ENCODE results near the gene SLC8A2. TPM values are rescaled to one million over a fixed set of nuclear protein-coding genes. Genes with fewer than 3 reads are reported as not detected.

The SLC8A2 gene
- total and polyA plus RNA-seq, 2 of the 8 experiments (the other 6 are each of a cell fraction or from before 2014, with no cell fraction given), result 7.3 to 12.4 TPM

DNA sequence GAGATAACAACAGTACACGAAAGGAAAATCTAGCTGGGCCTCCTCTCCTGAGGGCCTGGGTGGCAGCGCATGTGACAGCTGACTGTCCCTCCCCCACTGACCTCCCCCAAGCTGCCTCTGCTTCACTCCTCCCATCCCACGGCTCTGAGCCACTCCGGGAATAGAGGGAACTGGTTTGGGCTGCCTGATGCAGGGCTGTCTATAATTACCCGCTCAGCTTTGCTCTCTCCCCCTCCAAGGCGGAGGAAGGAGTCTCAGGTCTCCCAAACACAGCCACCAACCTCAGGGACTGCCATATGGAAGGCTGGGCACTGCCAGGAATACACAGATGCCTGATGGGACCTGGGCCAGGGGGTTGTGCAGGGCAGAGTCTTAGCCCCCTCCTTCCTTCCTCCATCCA is 35.3 kb upstream of the SLC8A2 start:
- H3K4ac ChIP-seq (replicated peaks; ENCODE audit: insufficient read length, low read depth, low read length), result no peak overlapping the region
- peaks cover 0 to 8% (median under 1%) of the 10 kb centered on the region in 4 experiments; a peak in 4 of 7 replicates for H3K4me1 ChIP-seq (replicated peaks in 1 of 4; ENCODE audit: control insufficient read depth in 3 of 4, insufficient read depth in 4 of 4, low read length in 3 of 4)
- H2AFZ ChIP-seq (ENCODE audit: low read length), result no peak overlapping the region
- no peaks in the 10 kb centered on the region for H3K36me3 ChIP-seq (ENCODE audit: control insufficient read depth in 2 of 4, insufficient read depth in 4 of 4, low read length in 3 of 4)
- peak overlapping the region; percentile 52; the same call in 1 of the 2 replicates for H4K8ac ChIP-seq (ENCODE audit: extremely low read depth, insufficient read depth, low read length)
- ChIA-PET POLR2A (ENCODE audit: partially characterized antibody) (interaction anchor here (0.8 to 5.0 kb wide), 5 partner anchors 9 to 22 kb away, joined by 3 to 17 read pairs (median 4); partner anchors contain the start of gene KPTN), CTCF (ENCODE audit: partially characterized antibody) (interaction anchor here (0.6 to 2.5 kb wide), 9 partner anchors 11 to 201 kb away, joined by 3 to 10 read pairs (median 3); partner anchors contain the start of gene KPTN)
- H4K91ac ChIP-seq (replicated peaks; ENCODE audit: insufficient read length, low read length), result no peak overlapping the region
- H3K4me3 ChIP-seq (ENCODE audit: extremely low read depth in 1 of 4, insufficient read depth in 2 of 4, low read depth in 3 of 4, low read length in 4 of 4), result no peak overlapping the region
- DNase-seq (ENCODE audit: low read depth in 1 of 2, low spot score in 2 of 2), result no peak
- no peak overlapping the region for H2BK120ac ChIP-seq (replicated peaks; ENCODE audit: low read depth, low read length)
- no peak overlapping the region for H2BK15ac ChIP-seq (ENCODE audit: low read length)
- no peak overlapping the region for H4K5ac ChIP-seq (ENCODE audit: insufficient read length, low read depth, low read length)
- peaks cover 24% of the 10 kb centered on the region for H3K79me1 ChIP-seq (ENCODE audit: low read depth, low read length)
- H3K23ac ChIP-seq (ENCODE audit: insufficient read length), result no peak overlapping the region
- H3K9me3 ChIP-seq (ENCODE audit: insufficient read depth in 2 of 2, low read depth in 1 of 2, low read length in 1 of 2), result no peaks in the 10 kb centered on the region
- no peak overlapping the region; the same call in 1 of the 2 replicates for H2BK5ac ChIP-seq (ENCODE audit: low read depth, low read length)
- H3K4me2 ChIP-seq (ENCODE audit: insufficient read depth in 1 of 2, low read depth in 2 of 2, low read length in 2 of 2), result no peak overlapping the region
- 0 out of 2 replicates have a peak overlapping the region, but pooled peaks have one; percentile 17 for H2BK12ac ChIP-seq (ENCODE audit: low read depth, low read length)
- H3K18ac ChIP-seq (ENCODE audit: extremely low read depth, low read length), result no peak overlapping the region
- 0 out of 2 replicates have a peak overlapping the region, but pooled peaks have one; percentile 22 for H3K27ac ChIP-seq (ENCODE audit: low read depth, low read length)
- H3K27me3 ChIP-seq (replicated peaks in 1 of 4; ENCODE audit: control insufficient read depth in 3 of 4, extremely low read depth in 1 of 4, insufficient read depth in 3 of 4, low read length in 3 of 4), result no peaks in the 10 kb centered on the region
- no peak overlapping the region for H2BK20ac ChIP-seq (ENCODE audit: low read length)
- no peak overlapping the region for H3K56ac ChIP-seq (replicated peaks; ENCODE audit: insufficient read length, low read depth, low read length)
- no peaks in the 10 kb centered on the region for H3K23me2 ChIP-seq (ENCODE audit: low read depth, low read length)
- peaks cover 3 to 59% of the 10 kb centered on the region in 2 experiments; a peak in 2 of 4 replicates for H3K79me2 ChIP-seq (ENCODE audit: control insufficient read depth in 1 of 2, insufficient read depth in 2 of 2, low read length in 2 of 2)
- H2AK5ac ChIP-seq (ENCODE audit: low read depth, low read length), result no peak overlapping the region
- no peak overlapping the region for H3K14ac ChIP-seq (ENCODE audit: insufficient read length)
- 88% methylated on average over 6 of the region's 6 CpGs; no CpG with 5 or more reads in 1 of the 2 experiments for WGBS, 2 experiments (ENCODE audit: extremely low coverage in 1 of 2, insufficient coverage in 1 of 2, insufficient read length in 1 of 2, insufficient replicate concordance in 2 of 2, low coverage in 1 of 2, low lambda C conversion rate in 2 of 2, missing lambda C conversion rate in 1 of 2)
- no peak for FAIRE-seq
- no peak overlapping the region for H3K9ac ChIP-seq (replicated peaks in 1 of 4; ENCODE audit: extremely low read depth in 1 of 4, low read depth in 3 of 4, low read length in 3 of 4)
- peaks cover 9 to 11% of the 10 kb centered on the region in 2 experiments for H4K20me1 ChIP-seq (replicated peaks in 1 of 2; ENCODE audit: control insufficient read depth in 1 of 2, insufficient read depth in 2 of 2, low read length in 2 of 2)
- no peak for TF ChIP-seq BCL11A (IDR thresholded peaks at IDR 0.05; ENCODE audit: low read depth in 2 of 2, low read length in 2 of 2)
- no peak for TF ChIP-seq JUND (IDR thresholded peaks at IDR 0.05; ENCODE audit: low read length)
- TF ChIP-seq GTF2F1 (IDR thresholded peaks at IDR 0.05; ENCODE audit: borderline replicate concordance, low read depth, low read length), result no peak
- TF ChIP-seq FOSL1 (IDR thresholded peaks at IDR 0.05; ENCODE audit: insufficient read depth, low read depth, low read length), result no peak
- TF ChIP-seq KDM4A (IDR thresholded peaks at IDR 0.05; ENCODE audit: low read depth, low read length, severe bottlenecking), result no peak
- TF ChIP-seq HDAC2 (IDR thresholded peaks at IDR 0.05; ENCODE audit: borderline replicate concordance in 1 of 2, low read depth in 2 of 2, low read length in 2 of 2), result no peak
- TF ChIP-seq RXRA (IDR thresholded peaks at IDR 0.05; ENCODE audit: insufficient read depth, low read depth, low read length), result no peak
- TF ChIP-seq CEBPB (IDR thresholded peaks at IDR 0.05; ENCODE audit: low read depth, low read length), result no peak
- no peak for TF ChIP-seq EGR1 (IDR thresholded peaks at IDR 0.05; ENCODE audit: borderline replicate concordance, low read depth, low read length)
- TF ChIP-seq, protein P1, sequence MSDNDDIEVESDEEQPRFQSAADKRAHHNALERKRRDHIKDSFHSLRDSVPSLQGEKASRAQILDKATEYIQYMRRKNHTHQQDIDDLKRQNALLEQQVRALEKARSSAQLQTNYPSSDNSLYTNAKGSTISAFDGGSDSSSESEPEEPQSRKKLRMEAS (IDR thresholded peaks at IDR 0.05), result no peak
- TF ChIP-seq SIRT6 (IDR thresholded peaks at IDR 0.05; ENCODE audit: low read length), result no peak
- no peak for TF ChIP-seq CBX8 (IDR thresholded peaks at IDR 0.05; ENCODE audit: borderline replicate concordance, low read depth, low read length)
- TF ChIP-seq JUN (IDR thresholded peaks at IDR 0.05; ENCODE audit: low read depth, low read length), result no peak
- TF ChIP-seq SRF (IDR thresholded peaks at IDR 0.05; ENCODE audit: low read depth, low read length), result no peak
